K562 (cell line): ENCODE measurements around the gene IL34. TPM values are rescaled to one million over a fixed set of nuclear protein-coding genes. Genes with fewer than 3 reads are reported as not detected.
A peak's percentile ranks its signal among the peaks of the same experiment; 100 is the strongest.

Experiments used
- CREB1 ChIP-seq, 2 experiments: sonication (generic) in 1 of 2; formaldehyde crosslinking in 1 of 2; IDR thresholded peaks; 2 replicates each; pipeline versions ENCODE4 v1.6.1 to v1.8.0; 2012 to 2022; ENCODE audit warnings: inconsistent platforms in 1 of 2, mild to moderate bottlenecking in 1 of 2, missing genetic modification reagents in 1 of 2, moderate library complexity in 1 of 2
- KDM4B ChIP-seq, 2 experiments: fragments of 450-650 bp in 1 of 2; sonication (generic) in 1 of 2; IDR thresholded peaks; 2 replicates each; pipeline ENCODE4 v1.6.1; 2016 to 2017; ENCODE audit warnings: borderline replicate concordance in 2 of 2, antibody characterized with exemption in 1 of 2, low read depth in 1 of 2, mild to moderate bottlenecking in 1 of 2
- MITF ChIP-seq: IDR thresholded peaks from 2 replicates; pipeline ENCODE4 v1.6.1; 2014; ENCODE audit warnings: antibody characterized with exemption
- POLR2G ChIP-seq: fragments of 200-400 bp; formaldehyde crosslinking; IDR thresholded peaks from 2 replicates; pipeline ENCODE4 v1.6.1; 2017; ENCODE audit warnings: low read depth, mild to moderate bottlenecking, antibody characterized with exemption, low read length, moderate library complexity
- POU5F1 ChIP-seq: fragments of 150-350 bp; IDR thresholded peaks from 2 replicates; pipeline ENCODE4 v1.6.1; 2014; ENCODE audit warnings: borderline replicate concordance, low read length, low read depth, mild to moderate bottlenecking; ENCODE audit not compliant: partially characterized antibody
- RB1 ChIP-seq: fragments of 450-650 bp; IDR thresholded peaks from 2 replicates; pipeline ENCODE4 v1.6.1; 2017; ENCODE audit warnings: low read depth, mild to moderate bottlenecking
- SIX5 ChIP-seq, 2 experiments: IDR thresholded peaks; 2 replicates each; pipeline ENCODE4 v1.6.1; 2011; ENCODE audit warnings: low read length in 2 of 2, borderline replicate concordance in 1 of 2, low read depth in 1 of 2, mild to moderate bottlenecking in 1 of 2, moderate library complexity in 1 of 2; ENCODE audit not compliant: insufficient read depth in 1 of 2
- TAF1 ChIP-seq: IDR thresholded peaks from 2 replicates; pipeline ENCODE4 v1.6.1; 2011; ENCODE audit warnings: mild to moderate bottlenecking, low read length, moderate library complexity; ENCODE audit not compliant: insufficient read depth, control insufficient read depth, severe bottlenecking; ENCODE audit errors: extremely low read depth
- THRAP3 ChIP-seq: fragments of 450-650 bp; IDR thresholded peaks from 2 replicates; pipeline ENCODE4 v1.6.1; 2016; ENCODE audit warnings: mild to moderate bottlenecking, inconsistent platforms, borderline replicate concordance
- ZFP30 ChIP-seq: fragments of 250-450 bp; sonication (Bioruptor Pico); IDR thresholded peaks from 2 replicates; pipeline ENCODE4 v1.8.0; 2022; ENCODE audit warnings: moderate library complexity, mild to moderate bottlenecking, inconsistent platforms, borderline replicate concordance
- polyA plus RNA-seq, 8 experiments: library from polyadenylated mRNA; depleted of rRNA in 4 of 8; stranded (reverse) in 5 of 8; unstranded in 3 of 8; fragments of >200 nt; fragmentation: Nextera tagmentation in 2 of 8; fragmentation: Illumina TruSeq in 1 of 8; extraction: Ambion mirVana in 2 of 8; extraction: Trizol in 1 of 8; gene quantifications; 2 replicates each; pipeline versions ENCODE4 v1.2.1 to v1.2.3, GENCODE V29; 2011 to 2014; ENCODE audit warnings: inconsistent platforms in 1 of 8, missing spikeins in 1 of 8
- total RNA-seq, 7 experiments: library from RNA; depleted of rRNA in 6 of 7; stranded (reverse); fragments of >200 nt in 6 of 7; fragmentation: Illumina TruSeq in 2 of 7; extraction: Trizol in 2 of 7; gene quantifications; 2 replicates each; pipeline versions ENCODE4 v1.2.1 to v1.2.3, GENCODE V29; 2011 to 2021; ENCODE audit warnings: low replicate concordance in 1 of 7
- TF ChIP-seq, protein P1 (sequence below), 2 experiments: fragments of 450-650 bp; formaldehyde crosslinking in 1 of 2; IDR thresholded peaks; 2 replicates each; pipeline versions ENCODE4 v1.4.0 to v1.6.1; 2014 to 2020; ENCODE audit warnings: mild to moderate bottlenecking in 2 of 2, borderline replicate concordance in 1 of 2, low read depth in 1 of 2
- TF ChIP-seq, protein P2 (sequence below): sonication (generic); formaldehyde crosslinking; IDR thresholded peaks from 2 replicates; pipeline ENCODE4 v1.5.0; 2020; ENCODE audit warnings: missing genetic modification reagents
- TF ChIP-seq, protein P3 (sequence below), 2 experiments: fragments of 200-800 bp in 1 of 2; sonication (Bioruptor generic) in 1 of 2; sonication (generic) in 1 of 2; formaldehyde crosslinking in 1 of 2; IDR thresholded peaks in 1 of 2; conservative IDR thresholded peaks in 1 of 2; 2 replicates each; pipeline versions ENCODE4 v1.5.0 to v1.6.1; 2016 to 2020; ENCODE audit warnings: missing compliant biosample characterization in 1 of 2, missing genetic modification characterization in 1 of 2, missing genetic modification reagents in 1 of 2

IL34 gene
- total and polyA plus RNA-seq, 9 of the 15 experiments (the other 6 are each of a cell fraction or from before 2014, with no cell fraction given) = 0.07 to 0.18 (median 0.10) TPM; not detected in 6

GRCh38 chr16:70685938-70686375, 39.6 kb downstream of the IL34 start, which contains the start of gene MTSS2 (continued):
- TF ChIP-seq POU5F1 (no peak), THRAP3 (no peak), POLR2G (peak; percentile 77), MITF (peak; percentile 49; the same call in 1 of the 2 replicates), TAF1 (peak; percentile 47), RB1 (peak; percentile 37; the same call in 1 of the 2 replicates), CREB1 (IDR thresholded peaks at IDR 0.05) (peak; percentile 77), CREB1 (CRISPR knock-in tag; IDR thresholded peaks at IDR 0.05) (no peak), SIX5 (IDR thresholded peaks at IDR 0.05; ENCODE audit: borderline replicate concordance in 1 of 2, insufficient read depth in 1 of 2, low read depth in 1 of 2, low read length in 2 of 2) (peak in 1 of 2 experiments; percentile 13; a peak in 1 of 4 replicates), ZFP30 (CRISPR knock-in tag) (no peak), KDM4B (IDR thresholded peaks at IDR 0.05; ENCODE audit: borderline replicate concordance in 2 of 2, low read depth in 1 of 2) (0 out of 4 replicates have a peak, but pooled peaks of 1 of the 2 experiments have one; percentile 65)
- TF ChIP-seq, protein P1, sequence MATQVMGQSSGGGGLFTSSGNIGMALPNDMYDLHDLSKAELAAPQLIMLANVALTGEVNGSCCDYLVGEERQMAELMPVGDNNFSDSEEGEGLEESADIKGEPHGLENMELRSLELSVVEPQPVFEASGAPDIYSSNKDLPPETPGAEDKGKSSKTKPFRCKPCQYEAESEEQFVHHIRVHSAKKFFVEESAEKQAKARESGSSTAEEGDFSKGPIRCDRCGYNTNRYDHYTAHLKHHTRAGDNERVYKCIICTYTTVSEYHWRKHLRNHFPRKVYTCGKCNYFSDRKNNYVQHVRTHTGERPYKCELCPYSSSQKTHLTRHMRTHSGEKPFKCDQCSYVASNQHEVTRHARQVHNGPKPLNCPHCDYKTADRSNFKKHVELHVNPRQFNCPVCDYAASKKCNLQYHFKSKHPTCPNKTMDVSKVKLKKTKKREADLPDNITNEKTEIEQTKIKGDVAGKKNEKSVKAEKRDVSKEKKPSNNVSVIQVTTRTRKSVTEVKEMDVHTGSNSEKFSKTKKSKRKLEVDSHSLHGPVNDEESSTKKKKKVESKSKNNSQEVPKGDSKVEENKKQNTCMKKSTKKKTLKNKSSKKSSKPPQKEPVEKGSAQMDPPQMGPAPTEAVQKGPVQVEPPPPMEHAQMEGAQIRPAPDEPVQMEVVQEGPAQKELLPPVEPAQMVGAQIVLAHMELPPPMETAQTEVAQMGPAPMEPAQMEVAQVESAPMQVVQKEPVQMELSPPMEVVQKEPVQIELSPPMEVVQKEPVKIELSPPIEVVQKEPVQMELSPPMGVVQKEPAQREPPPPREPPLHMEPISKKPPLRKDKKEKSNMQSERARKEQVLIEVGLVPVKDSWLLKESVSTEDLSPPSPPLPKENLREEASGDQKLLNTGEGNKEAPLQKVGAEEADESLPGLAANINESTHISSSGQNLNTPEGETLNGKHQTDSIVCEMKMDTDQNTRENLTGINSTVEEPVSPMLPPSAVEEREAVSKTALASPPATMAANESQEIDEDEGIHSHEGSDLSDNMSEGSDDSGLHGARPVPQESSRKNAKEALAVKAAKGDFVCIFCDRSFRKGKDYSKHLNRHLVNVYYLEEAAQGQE (IDR thresholded peaks at IDR 0.05; ENCODE audit: borderline replicate concordance) = peak; percentile 58
- TF ChIP-seq, protein P1 (CRISPR knock-in tag; IDR thresholded peaks at IDR 0.05; ENCODE audit: low read depth) = no peak
- TF ChIP-seq, protein P2, sequence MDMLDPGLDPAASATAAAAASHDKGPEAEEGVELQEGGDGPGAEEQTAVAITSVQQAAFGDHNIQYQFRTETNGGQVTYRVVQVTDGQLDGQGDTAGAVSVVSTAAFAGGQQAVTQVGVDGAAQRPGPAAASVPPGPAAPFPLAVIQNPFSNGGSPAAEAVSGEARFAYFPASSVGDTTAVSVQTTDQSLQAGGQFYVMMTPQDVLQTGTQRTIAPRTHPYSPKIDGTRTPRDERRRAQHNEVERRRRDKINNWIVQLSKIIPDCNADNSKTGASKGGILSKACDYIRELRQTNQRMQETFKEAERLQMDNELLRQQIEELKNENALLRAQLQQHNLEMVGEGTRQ (CRISPR knock-in tag) = peak; percentile 93
- TF ChIP-seq, protein P3, sequence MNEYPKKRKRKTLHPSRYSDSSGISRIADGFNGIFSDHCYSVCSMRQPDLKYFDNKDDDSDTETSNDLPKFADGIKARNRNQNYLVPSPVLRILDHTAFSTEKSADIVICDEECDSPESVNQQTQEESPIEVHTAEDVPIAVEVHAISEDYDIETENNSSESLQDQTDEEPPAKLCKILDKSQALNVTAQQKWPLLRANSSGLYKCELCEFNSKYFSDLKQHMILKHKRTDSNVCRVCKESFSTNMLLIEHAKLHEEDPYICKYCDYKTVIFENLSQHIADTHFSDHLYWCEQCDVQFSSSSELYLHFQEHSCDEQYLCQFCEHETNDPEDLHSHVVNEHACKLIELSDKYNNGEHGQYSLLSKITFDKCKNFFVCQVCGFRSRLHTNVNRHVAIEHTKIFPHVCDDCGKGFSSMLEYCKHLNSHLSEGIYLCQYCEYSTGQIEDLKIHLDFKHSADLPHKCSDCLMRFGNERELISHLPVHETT (CRISPR knock-in tag; conservative IDR thresholded peaks at IDR 0.05 in 1 of 2, IDR thresholded peaks at IDR 0.05 in 1 of 2) = 0 out of 4 replicates have a peak, but pooled peaks of 1 of the 2 experiments have one; percentile 49
